Thyroid gland (tissue), 4 donors: Measurements from ENCODE around the gene SGPL1.

Experiments
- CTCF ChIP-seq, 6 experiments: fragments of 200-600 bp in 3 of 6; fragments of 450-650 bp in 3 of 6; sonication (generic) in 3 of 6; IDR thresholded peaks; one replicate each; pipeline ENCODE4 v1.5.1; 2016 to 2019; ENCODE audit warnings: antibody characterized with exemption in 6 of 6, mild to moderate bottlenecking in 2 of 6, inconsistent platforms in 1 of 6, moderate library complexity in 1 of 6
- POLR2A ChIP-seq, 2 donors: fragments of 450-650 bp; IDR thresholded peaks; one replicate each; pipeline ENCODE4 v1.6.1; 2017; ENCODE audit warnings: antibody characterized with exemption in 2 of 2, mild to moderate bottlenecking in 2 of 2, moderate library complexity in 1 of 2

GRCh38 chr10:70912556-70912955 is 96.8 kb downstream of the SGPL1 start:
- TF ChIP-seq CTCF (IDR thresholded peaks at IDR 0.05), result no peak
- no peak for TF ChIP-seq POLR2A (IDR thresholded peaks at IDR 0.05)
